HG02981 (cell line): ENCODE results near the gene TNFRSF18.
"Not testable (repeated sequence)": the region's sequence is repeated elsewhere in the genome, so short reads cannot be mapped to it uniquely, and the experiment has no call there.

Source experiments
- ATAC-seq: cut with Tn5 transposase; IDR thresholded peaks from one replicate; pipeline ENCODE4 v1.9.1; 2021; ENCODE audit warnings: mild to moderate bottlenecking, moderate library complexity; ENCODE audit not compliant: unreplicated experiment

The TNFRSF18 gene

GRCh38 chr1:1206376-1206965 is at the start of gene TNFRSF18:
Gene TNFRSF18 (minus strand): TSS chr1:1206592. CDS start chr1:1206571, 21 bp downstream.
- ATAC-seq: no peak

DNA sequence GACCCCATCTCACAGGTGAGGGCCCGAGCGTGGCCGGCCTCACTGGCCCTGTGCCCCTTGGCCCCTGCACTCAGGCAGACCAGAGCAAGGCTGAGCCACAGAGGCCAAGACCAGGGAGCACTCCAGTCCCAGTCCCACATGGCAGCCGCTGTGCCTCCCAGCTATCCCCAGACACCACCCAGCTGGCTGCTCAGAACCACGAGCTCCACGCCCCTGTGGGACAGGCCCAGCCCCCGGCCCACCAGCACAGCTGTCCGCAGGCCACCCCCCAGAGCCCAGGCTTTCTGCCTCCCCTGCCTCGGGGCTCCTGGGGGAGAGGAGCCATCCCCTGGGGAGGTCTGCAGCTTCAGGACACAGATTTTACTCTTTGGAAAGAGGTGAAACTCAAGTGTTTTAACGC is 49.2 kb upstream of the TNFRSF18 start:
- no peak for ATAC-seq

GRCh38 chr1:1255078-1255477 is 48.7 kb upstream of the TNFRSF18 start:
- ATAC-seq: no peak

- no peak for ATAC-seq
Measured at GRCh38 chr1:1254667-1254998, 48.2 kb upstream of the TNFRSF18 start.

DNA sequence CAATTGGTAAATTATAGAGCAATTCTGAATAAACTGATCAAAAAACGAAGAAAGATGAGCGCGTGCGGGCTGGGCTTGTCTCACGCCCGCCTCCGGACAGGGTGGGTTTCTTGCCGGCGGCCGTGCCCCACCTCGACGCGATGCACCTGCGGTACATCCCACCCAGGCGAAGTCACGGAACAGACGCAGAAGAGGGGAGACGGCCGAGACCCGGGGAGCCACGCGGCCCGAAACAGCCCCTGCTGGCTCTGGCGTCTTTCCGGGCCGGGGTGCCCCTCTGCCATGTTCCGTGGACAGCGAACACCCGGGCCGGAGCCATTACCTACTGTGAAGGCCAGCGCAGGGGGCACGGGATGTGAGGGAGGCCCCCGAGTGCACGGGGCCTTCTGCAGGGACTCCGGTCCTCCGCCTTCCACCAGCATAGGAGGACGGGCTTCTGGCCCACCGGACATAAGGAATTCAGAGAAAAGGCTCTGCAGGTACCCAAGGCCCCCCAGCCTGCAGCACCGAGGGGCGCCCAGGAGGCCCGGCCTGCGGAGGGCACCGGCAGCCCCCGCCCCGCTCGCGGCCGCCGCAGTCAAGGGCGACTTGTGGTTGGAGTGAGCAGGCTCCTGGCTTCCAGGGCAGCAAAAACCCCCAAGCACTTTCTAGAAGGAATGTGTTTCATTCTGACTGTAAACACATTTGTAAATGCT is 47.7 kb upstream of the TNFRSF18 start:
- no peak for ATAC-seq

- no peak for ATAC-seq
Measured at GRCh38 chr1:1253314-1253713, 46.9 kb upstream of the TNFRSF18 start.

GRCh38 chr1:1250786-1251284 is 44.4 kb upstream of the TNFRSF18 start:
- no peak for ATAC-seq

GRCh38 chr1:1248009-1248913 is 41.9 kb upstream of the TNFRSF18 start:
- not testable (repeated sequence) for ATAC-seq

DNA sequence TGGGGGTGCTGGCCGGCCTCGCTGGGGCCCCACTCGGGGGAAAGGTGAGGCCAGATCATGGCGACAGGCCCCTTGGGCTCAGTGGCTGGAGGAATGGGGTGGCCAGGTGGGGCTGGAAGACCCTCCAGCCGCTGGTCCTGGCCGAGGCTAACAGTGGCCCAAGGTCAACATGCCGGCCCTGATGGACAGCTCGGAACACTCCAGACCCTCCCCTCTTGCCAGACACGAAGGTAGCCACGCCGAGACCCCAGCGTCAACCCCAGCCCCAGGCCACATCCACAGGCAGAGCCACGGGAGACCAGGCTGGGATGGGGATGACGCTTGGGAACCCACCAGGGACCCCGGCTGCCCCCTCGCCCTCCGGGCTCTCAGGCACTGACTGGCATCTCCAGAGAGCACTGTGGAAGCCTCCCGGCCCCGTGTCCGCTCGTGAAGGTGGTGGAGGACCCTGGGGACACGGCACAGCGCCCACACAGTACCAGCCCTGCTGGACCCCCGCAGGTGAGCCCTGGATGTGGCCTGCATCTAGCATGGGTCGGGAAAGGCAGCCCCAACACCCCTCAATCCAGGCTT is 41.0 kb upstream of the TNFRSF18 start:
- no peak for ATAC-seq

DNA sequence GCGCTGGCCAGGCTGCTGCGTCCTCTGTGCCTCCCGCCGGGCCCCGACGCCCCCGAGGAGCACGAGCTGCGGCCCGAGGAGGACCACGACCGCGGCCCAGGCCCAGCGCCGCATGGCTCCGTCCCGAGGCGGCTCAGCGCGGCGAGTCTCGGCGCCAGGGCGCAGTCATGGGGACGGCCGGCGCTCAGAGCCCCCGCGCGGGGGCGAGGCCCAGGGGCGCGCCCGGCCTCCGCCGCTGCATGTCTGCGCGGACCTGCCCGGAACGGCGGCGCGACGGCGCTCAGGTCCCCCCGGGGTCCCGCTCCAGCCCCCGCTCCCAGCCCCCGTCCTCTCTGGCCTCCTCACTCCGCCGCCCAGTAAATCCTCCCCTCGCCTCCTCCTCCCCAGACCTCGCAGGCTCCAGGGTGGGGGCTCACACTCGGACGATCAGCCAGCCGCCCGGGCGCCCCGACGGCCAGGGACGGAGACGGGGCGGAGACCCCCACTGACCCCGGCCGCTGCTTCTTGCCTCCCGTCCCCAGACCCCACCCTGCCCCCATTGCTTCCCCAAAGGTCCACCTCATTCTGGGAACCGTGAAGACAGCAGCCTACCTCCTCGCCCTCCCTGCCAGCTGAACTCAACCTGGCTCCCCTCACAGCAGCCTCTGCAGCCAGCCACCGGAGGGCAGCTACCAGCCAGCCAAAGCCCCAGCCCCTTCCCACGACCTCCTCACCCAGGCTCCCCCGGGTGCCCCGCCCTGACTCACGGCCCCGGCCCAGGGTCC is 40.4 kb upstream of the TNFRSF18 start, which contains the start of gene C1QTNF12:
C1QTNF12 (minus strand) TSS at position 146 of the 764 bp plus-strand sequence; CDS start at position 114, 32 bp downstream.
- no peak for ATAC-seq

GRCh38 chr1:1245817-1246576 is 39.6 kb upstream of the TNFRSF18 start:
- no peak for ATAC-seq

DNA sequence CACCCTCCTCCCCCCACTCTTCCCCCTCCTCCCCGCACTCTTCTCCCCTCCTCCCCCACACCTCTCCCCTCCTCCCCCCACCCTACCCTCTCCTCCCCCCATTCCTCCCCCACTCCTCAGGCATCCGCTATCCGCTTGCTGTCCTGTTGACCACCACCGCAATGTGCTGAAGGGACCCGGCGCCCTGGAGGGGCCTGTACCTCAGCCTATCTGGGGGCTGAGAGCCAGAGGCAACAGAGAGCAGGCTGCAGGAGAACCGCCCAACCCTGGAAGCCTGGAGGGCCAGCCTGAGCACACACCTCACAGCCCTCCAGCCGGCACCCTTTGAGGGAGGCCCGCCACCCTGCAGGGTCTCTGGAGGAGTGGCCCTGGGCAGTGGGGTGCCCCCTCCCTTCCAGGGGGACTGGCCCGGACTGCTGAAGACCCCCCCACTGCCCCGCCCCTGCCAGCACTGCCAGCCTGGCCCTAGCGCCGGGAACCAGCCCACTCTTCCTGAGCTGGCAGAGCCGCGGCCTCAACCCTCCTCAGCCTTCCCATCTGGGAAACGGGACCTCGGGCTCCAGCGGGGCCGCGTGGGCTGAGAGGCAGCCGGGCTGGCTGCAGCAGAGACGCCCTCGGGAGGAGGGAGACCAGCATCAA is 38.9 kb upstream of the TNFRSF18 start:
- ATAC-seq: no peak

DNA sequence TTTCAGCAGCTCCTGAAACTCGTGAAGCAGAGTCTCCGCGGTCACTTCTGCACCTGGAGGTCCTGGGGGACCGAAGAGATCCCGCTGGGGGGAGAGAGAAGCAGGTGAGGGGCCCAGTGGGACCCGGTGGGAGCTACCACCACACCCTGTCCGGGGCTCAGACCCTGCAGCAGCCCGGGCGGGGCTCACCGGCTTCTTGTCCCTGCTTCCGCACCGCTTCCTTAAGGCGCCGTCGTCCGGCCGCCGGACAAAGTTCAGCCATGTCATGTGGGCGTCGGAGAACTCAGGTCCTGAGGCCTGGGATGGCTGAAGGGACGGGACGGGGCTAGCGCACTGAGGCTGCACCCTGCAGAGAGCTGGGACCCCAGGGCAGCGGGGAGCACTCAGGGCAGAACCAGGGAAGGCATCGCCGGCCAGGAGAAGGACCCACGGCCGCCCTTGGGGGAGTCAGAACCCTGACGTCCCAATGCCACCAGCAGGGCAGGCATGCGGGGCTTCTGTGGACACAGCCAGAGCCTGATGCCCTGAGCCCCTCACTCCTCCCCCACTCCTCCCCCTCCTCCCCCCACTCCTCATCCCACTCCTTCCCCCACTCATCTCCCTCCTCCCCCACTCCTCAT is 37.9 kb upstream of the TNFRSF18 start:
- ATAC-seq: no peak

GRCh38 chr1:1243807-1244191 is 37.4 kb upstream of the TNFRSF18 start:
- ATAC-seq: no peak

DNA sequence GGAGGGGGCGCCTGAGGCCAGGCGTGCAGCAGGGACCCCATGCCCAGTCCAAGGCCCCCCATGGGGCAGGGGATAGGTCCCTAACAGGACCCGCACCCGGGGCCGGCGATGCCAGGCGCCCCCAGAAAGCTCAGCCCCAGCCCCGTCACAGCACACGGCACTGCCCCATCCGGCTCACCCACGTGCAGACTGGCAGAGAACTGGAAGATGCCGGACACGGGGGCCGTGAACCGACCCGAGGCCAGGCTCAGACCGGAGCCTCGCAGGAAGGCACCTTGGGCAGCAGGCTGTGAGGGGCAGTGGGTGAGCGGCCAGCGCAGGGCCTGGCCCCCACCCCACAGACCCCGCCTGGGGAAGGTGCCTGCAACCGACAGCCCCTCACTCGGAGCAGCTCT is 36.9 kb upstream of the TNFRSF18 start:
- no peak for ATAC-seq

- no peak for ATAC-seq
Measured at GRCh38 chr1:1242461-1243265, 36.3 kb upstream of the TNFRSF18 start.

- no peak for ATAC-seq
Measured at GRCh38 chr1:1241588-1242219, 35.3 kb upstream of the TNFRSF18 start.
